Keratinocyte (primary cell): ENCODE data around the gene APEX1. TPM values are rescaled to one million over a fixed set of nuclear protein-coding genes. Genes with fewer than 3 reads are reported as not detected.

Source experiments
- DNase-seq: peaks from one replicate; pipeline ENCODE4 v3.0.0-alpha.2; 2011; ENCODE audit warnings: low read depth, missing footprints, low spot score
- FAIRE-seq: peaks from 2 replicates; lab custom pipeline; 2011; peaks lifted over from hg19 to GRCh38; lab: Jason Lieb, UNC
- H2AFZ ChIP-seq: 2 replicates; pipeline ENCODE4 v1.6.0; 2012; ENCODE audit warnings: low read length, control low read depth, inconsistent platforms; ENCODE audit not compliant: control insufficient read depth
- H3K27ac ChIP-seq: 2 replicates; pipeline ENCODE4 v1.5.1; 2011; ENCODE audit warnings: low read length; ENCODE audit not compliant: control insufficient read depth, insufficient read depth
- H3K27me3 ChIP-seq: 3 replicates; pipeline ENCODE4 v1.6.0; 2011; ENCODE audit warnings: low read length; ENCODE audit not compliant: control insufficient read depth, insufficient read depth; ENCODE audit errors: extremely low read depth
- H3K36me3 ChIP-seq, 2 experiments: 2 replicates in 1 of 2; 3 replicates in 1 of 2; pipeline ENCODE4 v1.5.1; 2011; ENCODE audit warnings: low read length in 2 of 2, mild to moderate bottlenecking in 1 of 2; ENCODE audit not compliant: control insufficient read depth in 2 of 2, insufficient read depth in 2 of 2; ENCODE audit errors: extremely low read depth in 1 of 2
- H3K4me1 ChIP-seq: 3 replicates; pipeline ENCODE4 v1.5.1; 2011; ENCODE audit warnings: low read length; ENCODE audit not compliant: control insufficient read depth, insufficient read depth; ENCODE audit errors: extremely low read depth
- H3K4me2 ChIP-seq: 3 replicates; pipeline ENCODE4 v1.6.0; 2011; ENCODE audit warnings: low read depth, low read length; ENCODE audit not compliant: control insufficient read depth, insufficient read depth; ENCODE audit errors: extremely low read depth
- H3K4me3 ChIP-seq, 3 experiments: fragments of 200-600 bp in 1 of 3; sonication (generic) in 1 of 3; 2 replicates in 2 of 3; 3 replicates in 1 of 3; pipeline ENCODE4 v1.5.1; 2011 to 2016; ENCODE audit warnings: low read length in 3 of 3, mild to moderate bottlenecking in 3 of 3, control low read depth in 2 of 3, inconsistent platforms in 1 of 3, low read depth in 1 of 3, mixed read lengths in 1 of 3, mixed run types in 1 of 3, moderate library complexity in 1 of 3; ENCODE audit not compliant: control insufficient read depth in 2 of 3, insufficient read depth in 2 of 3; ENCODE audit errors: extremely low read depth in 1 of 3
- H3K79me2 ChIP-seq: 2 replicates; pipeline ENCODE4 v1.6.0; 2012; ENCODE audit warnings: low read length; ENCODE audit not compliant: control insufficient read depth, insufficient read depth
- H3K9ac ChIP-seq: 3 replicates; pipeline ENCODE4 v1.6.0; 2011; ENCODE audit warnings: low read length; ENCODE audit not compliant: control insufficient read depth, insufficient read depth; ENCODE audit errors: extremely low read depth
- H3K9me1 ChIP-seq: 3 replicates; pipeline ENCODE4 v1.6.0; 2011; ENCODE audit warnings: low read length; ENCODE audit not compliant: control insufficient read depth, insufficient read depth; ENCODE audit errors: extremely low read depth
- H3K9me3 ChIP-seq: 2 replicates; pipeline ENCODE4 v1.5.1; 2012; ENCODE audit warnings: low read depth, low read length; ENCODE audit not compliant: control insufficient read depth
- H4K20me1 ChIP-seq: 3 replicates; pipeline ENCODE4 v1.6.0; 2011; ENCODE audit warnings: low read length; ENCODE audit not compliant: control insufficient read depth, insufficient read depth; ENCODE audit errors: extremely low read depth
- CTCF ChIP-seq, 3 experiments: IDR thresholded peaks in 1 of 3; conservative IDR thresholded peaks in 1 of 3; optimal IDR thresholded peaks in 1 of 3; 2 replicates in 2 of 3; 3 replicates in 1 of 3; pipeline versions ENCODE3 to v1.5.1; 2011; ENCODE audit warnings: low read length in 3 of 3, mild to moderate bottlenecking in 3 of 3, moderate library complexity in 2 of 3, control low read depth in 1 of 3, inconsistent platforms in 1 of 3; ENCODE audit not compliant: insufficient read depth in 2 of 3; ENCODE audit errors: extremely low read depth in 1 of 3
- EZH2 ChIP-seq: IDR thresholded peaks from one replicate; pipeline ENCODE4 v1.6.1; 2012; ENCODE audit warnings: inconsistent platforms, mild to moderate bottlenecking, low read length, moderate library complexity
- dilution Hi-C: fragments of 300-500 bp; cut with MboI; formaldehyde crosslinking; loops from one replicate; pipeline ENCODE4 v1.7.0; 2020; ENCODE audit warnings: low sequenced_read_pairs; ENCODE audit not compliant: extremely low pct_ligation_motif_present
- polyA plus RNA-seq, 5 experiments: library from polyadenylated mRNA; depleted of rRNA in 3 of 5; stranded (reverse) in 3 of 5; stranded (forward) in 1 of 5; unstranded in 1 of 5; fragments of >200 nt; gene quantifications; 1 replicate in 1 of 5; 2 replicates in 3 of 5; 3 replicates in 1 of 5; pipeline versions ENCODE4 v1.2.1 to v1.2.3, GENCODE V29; 2011 to 2012; ENCODE audit warnings: missing spikeins in 2 of 5, low read depth in 1 of 5, low replicate concordance in 1 of 5

The APEX1 gene
- polyA plus RNA-seq, 1 donor (not counting 4 experiments of a cell fraction or from before 2014, with no cell fraction given) = 234 TPM

DNA sequence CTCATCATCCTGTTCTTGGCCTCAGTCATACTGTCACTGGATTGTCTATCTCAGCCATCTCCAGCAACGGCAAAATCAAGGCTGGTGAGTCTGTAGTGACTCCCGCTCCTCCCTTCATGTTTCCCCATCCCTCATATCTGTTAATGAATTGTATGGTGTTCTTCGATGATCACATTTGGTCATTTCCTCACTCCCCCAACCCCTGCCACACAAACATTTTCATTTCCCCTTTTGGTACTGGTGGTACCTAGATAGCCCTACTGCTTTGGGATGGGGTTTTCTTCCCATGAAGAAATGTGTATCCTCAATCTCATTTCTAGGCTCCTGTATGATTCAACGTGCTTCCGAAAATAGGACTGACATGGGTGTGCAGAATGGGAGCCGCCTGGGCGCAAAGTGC, 16.4 kb upstream of the APEX1 start:
- peaks cover 20% of the 10 kb centered on the region for H3K27me3 ChIP-seq
- no peak overlapping the region for H3K9ac ChIP-seq
- no peak for FAIRE-seq
- no peaks in the 10 kb centered on the region for H3K79me2 ChIP-seq
- H4K20me1 ChIP-seq = no peaks in the 10 kb centered on the region
- H3K27ac ChIP-seq = no peak overlapping the region
- TF ChIP-seq EZH2 = no peak
- TF ChIP-seq CTCF (optimal IDR thresholded peaks at IDR 0.05 in 1 of 3, IDR thresholded peaks at IDR 0.05 in 1 of 3, conservative IDR thresholded peaks at IDR 0.05 in 1 of 3; ENCODE audit: extremely low read depth in 1 of 3, insufficient read depth in 2 of 3, low read length in 3 of 3) = no peak
- H3K36me3 ChIP-seq = no peaks in the 10 kb centered on the region
- H2AFZ ChIP-seq = no peak overlapping the region
- H3K4me3 ChIP-seq = no peak overlapping the region
- H3K9me3 ChIP-seq = no peaks in the 10 kb centered on the region
- dilution Hi-C loops = no loop called here
- no peaks in the 10 kb centered on the region for H3K9me1 ChIP-seq
- H3K4me2 ChIP-seq = no peak overlapping the region
- no peaks in the 10 kb centered on the region for H3K4me1 ChIP-seq
- no peak for DNase-seq

GRCh38 chr14:20440465-20440864, 14.6 kb upstream of the APEX1 start:
- DNase-seq = no peak
- Histone ChIP-seq H3K4me2 (no peak overlapping the region), H2AFZ (no peak overlapping the region), H3K4me3 (no peak overlapping the region), H3K9me3 (no peaks in the 10 kb centered on the region), H3K9ac (no peak overlapping the region), H4K20me1 (no peaks in the 10 kb centered on the region), H3K9me1 (no peaks in the 10 kb centered on the region), H3K27ac (no peak overlapping the region), H3K27me3 (peaks cover 8% of the 10 kb centered on the region), H3K79me2 (no peaks in the 10 kb centered on the region), H3K36me3 (peaks cover 0 to 1% of the 10 kb centered on the region in 2 experiments), H3K4me1 (no peaks in the 10 kb centered on the region)
- TF ChIP-seq CTCF (optimal IDR thresholded peaks at IDR 0.05 in 1 of 3, IDR thresholded peaks at IDR 0.05 in 1 of 3, conservative IDR thresholded peaks at IDR 0.05 in 1 of 3; ENCODE audit: extremely low read depth in 1 of 3, insufficient read depth in 2 of 3, low read length in 3 of 3) (no peak), EZH2 (no peak)
- no peak for FAIRE-seq
- dilution Hi-C loops = no loop called here
